Spinal cord (tissue), 10 donors: ENCODE results near the gene BCL3. TPM values are rescaled to one million over a fixed set of nuclear protein-coding genes. Genes with fewer than 3 reads are reported as not detected.

ENCODE experiments used
- DNase-seq, 6 donors: peaks; one replicate each; pipeline versions ENCODE4 v3.0.0 to v3.0.0-alpha.2; 2013 to 2015; ENCODE audit warnings: low spot score in 6 of 6, low read depth in 4 of 6
- H3K27ac ChIP-seq: one replicate; pipeline ENCODE4 v1.5.1; 2013; ENCODE audit warnings: low read depth, low read length, control low read depth
- H3K27me3 ChIP-seq: one replicate; pipeline ENCODE4 v1.6.1; 2013; ENCODE audit warnings: low read length; ENCODE audit not compliant: control insufficient read depth, insufficient read depth
- H3K36me3 ChIP-seq: one replicate; pipeline ENCODE4 v1.6.1; 2013; ENCODE audit warnings: low read length; ENCODE audit not compliant: control insufficient read depth, insufficient read depth
- H3K4me1 ChIP-seq: one replicate; pipeline ENCODE4 v1.6.1; 2013; ENCODE audit warnings: low read length; ENCODE audit not compliant: control insufficient read depth, insufficient read depth
- H3K4me3 ChIP-seq: one replicate; pipeline ENCODE4 v1.5.1; 2013; ENCODE audit warnings: low read depth, low read length, control low read depth
- H3K9me3 ChIP-seq: one replicate; pipeline ENCODE4 v1.6.1; 2013; ENCODE audit warnings: low read length; ENCODE audit not compliant: control insufficient read depth, insufficient read depth
- WGBS: methylation state at CpG from one replicate; pipeline ENCODE4 v1.1.5; 2013; ENCODE audit warnings: missing lambda C conversion rate; ENCODE audit not compliant: insufficient coverage; 5-methylcytosine and 5-hydroxymethylcytosine counted together
- polyA plus RNA-seq, 2 donors: library from polyadenylated mRNA; unstranded; fragments of 120-200 nt; gene quantifications; one replicate each; pipeline ENCODE4 v1.2.1, GENCODE V29; 2013; ENCODE audit not compliant: insufficient read length in 2 of 2
- total RNA-seq, 2 donors: library from RNA; depleted of rRNA in 1 of 2; stranded (reverse); fragments of 120-200 nt in 1 of 2; fragments of >200 nt in 1 of 2; gene quantifications; one replicate each; pipeline versions ENCODE4 v1.2.3 to v1.2.4, GENCODE V29; 2013 to 2014
- donor health status: healthy.

Gene BCL3
- total and polyA plus RNA-seq, 4 donors = 1.6 to 9.6 (median 4.8) TPM

DNA sequence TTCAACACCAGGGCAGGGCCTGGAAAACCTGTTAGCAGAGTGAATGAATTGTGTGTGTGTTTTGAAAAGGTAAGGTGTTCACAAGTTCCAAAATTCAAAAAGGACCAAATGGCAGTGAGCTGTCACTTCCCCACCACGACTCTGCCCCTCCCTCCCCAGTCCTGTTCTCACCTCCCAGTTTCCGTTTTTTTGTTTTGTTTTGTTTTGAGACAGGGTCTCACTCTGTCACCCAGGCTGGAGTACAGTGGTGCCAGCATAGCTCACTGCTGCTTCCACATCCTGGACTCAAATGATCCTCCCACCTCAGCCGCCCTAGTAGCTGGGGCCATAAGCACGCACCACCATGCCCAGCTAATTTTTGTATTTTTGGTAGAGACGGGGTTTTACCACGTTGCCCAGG is 20.3 kb upstream of the BCL3 start:
- Histone ChIP-seq H3K36me3 (no peaks in the 10 kb centered on the region), H3K27me3 (peaks cover 6% of the 10 kb centered on the region), H3K27ac (no peak overlapping the region), H3K4me3 (no peak overlapping the region), H3K9me3 (no peaks in the 10 kb centered on the region), H3K4me1 (no peaks in the 10 kb centered on the region)
- WGBS = 90% methylated on average over 2 of the region's 6 CpGs
- no peak for DNase-seq

DNA sequence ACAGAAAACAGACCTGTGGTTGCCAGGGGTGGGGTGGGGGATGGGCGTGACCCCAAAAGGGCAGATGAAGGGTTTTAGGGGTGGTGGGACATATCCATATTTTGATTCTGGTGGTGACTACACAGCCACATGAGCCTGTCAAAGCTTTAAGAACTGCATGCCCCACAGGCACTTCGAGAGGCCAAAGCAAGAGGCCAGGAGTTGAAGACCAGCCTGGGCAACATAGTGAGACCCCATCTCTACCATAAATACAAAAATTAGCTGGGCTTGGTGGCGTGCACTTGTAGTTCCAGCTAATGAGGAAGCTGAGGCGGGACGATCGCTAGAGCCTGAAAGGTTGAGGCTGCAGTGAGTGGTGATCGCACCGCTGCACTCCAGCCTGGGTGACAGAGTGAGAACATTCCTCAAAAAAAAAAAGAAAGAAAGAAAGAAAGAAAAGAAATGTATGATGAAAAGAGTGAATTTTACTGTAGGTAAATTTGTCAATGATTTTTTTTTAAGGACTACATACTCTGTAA is 18.9 kb upstream of the BCL3 start:
- WGBS = 89% methylated on average over 7 of the region's 8 CpGs
- H3K4me3 ChIP-seq = no peak overlapping the region
- H3K4me1 ChIP-seq = no peaks in the 10 kb centered on the region
- H3K36me3 ChIP-seq = no peaks in the 10 kb centered on the region
- peaks cover 6% of the 10 kb centered on the region for H3K27me3 ChIP-seq
- no peaks in the 10 kb centered on the region for H3K9me3 ChIP-seq
- DNase-seq = no peak
- no peak overlapping the region for H3K27ac ChIP-seq

DNA sequence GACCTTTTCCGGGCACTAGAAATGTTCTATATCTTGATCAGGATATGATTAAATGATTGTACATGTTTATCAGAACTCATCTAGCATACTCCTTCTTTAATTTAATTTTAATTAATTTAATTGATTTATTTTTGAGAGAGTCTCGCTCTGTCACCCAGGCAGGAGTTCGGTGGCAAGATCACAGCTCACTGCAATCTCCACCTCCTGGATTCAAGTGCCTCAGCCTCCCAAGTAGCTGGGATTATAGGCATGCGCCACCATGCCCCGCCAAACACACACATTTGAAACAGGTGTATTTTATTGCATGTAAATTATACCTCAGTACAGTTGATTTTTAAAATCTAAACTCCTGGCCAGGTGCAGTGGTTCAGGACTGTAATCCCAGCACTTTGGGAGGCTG is 17.4 kb upstream of the BCL3 start:
- WGBS = 80% methylated on average over 1 of the region's 5 CpGs
- Histone ChIP-seq H3K36me3 (no peaks in the 10 kb centered on the region), H3K4me1 (no peaks in the 10 kb centered on the region), H3K27ac (no peak overlapping the region), H3K27me3 (no peaks in the 10 kb centered on the region), H3K9me3 (no peaks in the 10 kb centered on the region), H3K4me3 (no peak overlapping the region)
- no peak for DNase-seq

DNA sequence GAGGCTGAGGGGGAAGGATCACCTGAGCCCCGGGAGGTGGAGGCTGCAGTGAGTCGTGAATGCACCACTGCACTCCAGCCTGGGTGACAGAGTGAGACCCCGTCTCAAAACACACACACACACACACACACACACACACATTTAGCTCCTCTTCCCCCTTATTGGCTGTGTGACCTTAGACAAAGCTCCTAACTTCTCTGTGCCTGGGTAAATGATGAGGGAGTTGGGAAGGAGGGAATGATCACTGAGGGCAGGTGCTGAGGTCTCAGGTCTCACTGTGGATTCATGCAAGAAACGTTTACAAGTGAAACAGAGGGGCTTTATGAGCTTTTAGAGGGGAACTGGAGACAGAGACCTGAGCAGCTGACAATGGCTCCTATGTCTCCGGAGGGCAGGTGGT is 16.9 kb upstream of the BCL3 start:
- WGBS = 67% methylated on average over 3 of the region's 5 CpGs
- Histone ChIP-seq H3K4me3 (no peak overlapping the region), H3K27ac (no peak overlapping the region), H3K27me3 (no peaks in the 10 kb centered on the region), H3K4me1 (no peaks in the 10 kb centered on the region), H3K9me3 (no peaks in the 10 kb centered on the region), H3K36me3 (no peaks in the 10 kb centered on the region)
- no peak for DNase-seq

DNA sequence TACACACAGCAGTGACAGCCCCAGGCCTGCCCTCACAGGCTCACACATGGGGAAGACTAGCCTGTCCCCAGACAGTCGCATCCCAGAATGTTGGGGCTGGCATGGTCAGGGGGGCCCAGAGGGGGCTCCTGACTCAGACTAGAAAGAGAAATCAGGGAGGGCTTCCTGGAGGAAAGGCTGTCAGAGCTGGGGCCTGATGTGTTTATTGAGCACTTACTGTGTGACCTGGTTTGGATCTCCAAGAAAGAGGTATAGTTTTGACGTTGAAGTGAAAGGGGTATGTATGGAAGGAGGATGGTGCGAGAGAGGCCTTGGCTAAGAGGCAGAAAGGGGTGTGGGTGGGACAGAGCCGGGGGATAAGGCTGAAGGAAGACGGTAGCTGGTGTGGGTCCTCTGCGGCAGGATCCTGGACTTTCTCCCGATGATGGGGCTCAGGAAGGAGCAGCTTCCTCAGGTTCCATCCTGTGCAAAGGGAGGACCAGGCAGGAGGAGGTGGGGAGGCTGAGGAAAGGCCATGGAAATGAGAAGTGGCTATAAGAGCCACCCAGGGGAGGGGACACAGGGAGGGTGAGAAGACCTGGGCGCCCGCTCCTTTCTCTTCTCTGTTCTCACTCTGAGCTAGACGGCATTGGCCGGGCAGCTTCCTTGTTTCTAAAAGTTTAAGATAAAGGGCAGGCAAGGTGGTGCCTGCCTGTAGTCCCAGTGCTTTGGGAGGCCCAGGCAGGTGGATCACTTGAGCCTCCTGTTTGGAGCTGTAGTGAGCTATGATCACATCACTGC is 16.1 kb upstream of the BCL3 start:
- no peak overlapping the region for H3K27ac ChIP-seq
- H3K36me3 ChIP-seq = no peaks in the 10 kb centered on the region
- H3K27me3 ChIP-seq = no peaks in the 10 kb centered on the region
- no peaks in the 10 kb centered on the region for H3K4me1 ChIP-seq
- H3K4me3 ChIP-seq = no peak overlapping the region
- 76% methylated on average over 9 of the region's 11 CpGs for WGBS
- DNase-seq = no peak
- H3K9me3 ChIP-seq = no peaks in the 10 kb centered on the region

DNA sequence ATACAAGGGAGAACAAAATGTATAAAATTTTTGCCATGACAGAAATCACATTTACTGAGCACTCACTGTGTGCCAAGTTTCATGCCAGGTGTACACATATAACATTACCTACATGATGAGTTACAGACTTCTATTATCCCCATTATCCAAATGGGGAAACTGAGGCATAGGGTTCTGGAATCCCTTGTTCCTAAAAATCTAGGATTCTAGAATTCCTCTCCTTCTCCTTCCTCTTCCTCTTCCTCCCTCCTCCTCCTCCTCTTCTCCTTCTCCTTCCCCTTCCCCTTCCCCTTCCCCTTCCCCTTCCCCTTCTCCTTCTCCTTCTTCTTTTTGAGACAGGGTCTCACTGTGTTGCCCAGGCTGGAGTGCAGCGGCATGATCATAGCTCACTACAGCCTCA is 14.2 kb upstream of the BCL3 start:
- H3K27ac ChIP-seq = no peak overlapping the region
- no peaks in the 10 kb centered on the region for H3K36me3 ChIP-seq
- no peaks in the 10 kb centered on the region for H3K4me1 ChIP-seq
- peaks cover 5% of the 10 kb centered on the region for H3K27me3 ChIP-seq
- no peak overlapping the region for H3K4me3 ChIP-seq
- no peak for DNase-seq
- no peaks in the 10 kb centered on the region for H3K9me3 ChIP-seq
- WGBS = 0% methylated on average over 1 of the region's 1 CpG

DNA sequence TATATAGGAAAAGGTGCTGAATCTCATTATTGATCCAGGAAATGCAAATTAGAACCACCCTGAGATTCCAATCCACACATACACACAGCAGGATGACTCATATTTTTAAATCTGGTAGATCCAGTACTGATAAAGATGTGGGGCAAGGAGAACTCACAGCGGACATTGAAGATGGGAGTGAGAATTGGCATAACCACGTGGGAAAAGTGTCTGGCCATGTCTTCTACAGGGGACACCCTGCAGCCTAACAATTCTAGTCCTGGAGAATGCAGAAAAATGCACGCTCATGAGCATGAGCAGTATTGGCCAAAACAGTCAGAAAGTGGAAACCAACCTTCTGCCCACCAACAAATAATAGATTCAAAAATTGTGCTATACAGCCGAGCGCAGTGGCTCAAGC is 13.5 kb upstream of the BCL3 start:
- DNase-seq = no peak
- Histone ChIP-seq H3K4me1 (no peaks in the 10 kb centered on the region), H3K36me3 (no peaks in the 10 kb centered on the region), H3K27me3 (peaks cover 5% of the 10 kb centered on the region), H3K9me3 (no peaks in the 10 kb centered on the region), H3K4me3 (no peak overlapping the region), H3K27ac (no peak overlapping the region)
- 79% methylated on average over 4 of the region's 5 CpGs for WGBS

DNA sequence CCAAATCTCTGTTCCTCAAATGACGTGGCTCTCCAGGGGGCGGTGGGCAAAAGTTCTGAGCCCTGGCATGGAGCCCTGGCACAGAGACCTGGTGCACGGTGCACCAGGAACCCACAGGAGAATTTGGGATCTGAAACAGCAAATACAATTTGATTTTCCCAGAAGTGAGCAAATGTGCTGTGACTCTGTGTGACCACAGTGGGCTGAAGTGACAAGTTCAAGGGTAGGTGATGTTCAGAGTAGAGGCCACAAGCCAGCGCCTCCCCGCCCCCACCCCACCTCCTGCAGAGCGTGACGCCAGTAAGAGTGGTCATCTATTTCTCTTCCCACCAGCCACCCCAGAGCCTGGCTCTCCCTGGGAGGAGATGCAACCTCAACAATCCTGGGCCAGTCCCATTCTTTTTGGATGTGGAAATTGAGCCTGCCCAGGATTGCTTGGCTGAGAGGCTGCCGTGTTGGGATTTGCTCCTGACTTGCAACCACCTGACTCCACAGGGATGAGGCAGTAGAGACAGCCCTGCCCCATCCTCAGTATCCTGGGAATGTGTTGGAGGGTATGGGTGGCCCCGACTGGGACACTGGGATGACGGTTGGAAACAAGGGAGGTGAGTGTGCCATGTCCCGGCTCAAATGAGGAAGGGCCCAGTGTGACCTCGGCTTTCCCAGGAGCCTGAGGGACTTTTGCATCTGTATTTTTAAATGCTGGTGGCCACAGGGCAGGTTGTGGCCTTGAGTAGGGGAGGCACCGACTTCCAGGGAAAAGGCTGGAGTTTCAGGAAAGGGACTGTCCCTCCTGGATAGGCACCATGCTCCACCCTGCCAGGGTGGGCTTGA is 11.1 kb upstream of the BCL3 start:
- H3K36me3 ChIP-seq = no peaks in the 10 kb centered on the region
- H3K4me1 ChIP-seq = peaks cover 7% of the 10 kb centered on the region
- H3K9me3 ChIP-seq = no peaks in the 10 kb centered on the region
- no peak overlapping the region for H3K27ac ChIP-seq
- H3K27me3 ChIP-seq = peaks cover 5% of the 10 kb centered on the region
- no peak overlapping the region for H3K4me3 ChIP-seq
- no peak for DNase-seq
- 54% methylated on average over 8 of the region's 13 CpGs for WGBS

DNA sequence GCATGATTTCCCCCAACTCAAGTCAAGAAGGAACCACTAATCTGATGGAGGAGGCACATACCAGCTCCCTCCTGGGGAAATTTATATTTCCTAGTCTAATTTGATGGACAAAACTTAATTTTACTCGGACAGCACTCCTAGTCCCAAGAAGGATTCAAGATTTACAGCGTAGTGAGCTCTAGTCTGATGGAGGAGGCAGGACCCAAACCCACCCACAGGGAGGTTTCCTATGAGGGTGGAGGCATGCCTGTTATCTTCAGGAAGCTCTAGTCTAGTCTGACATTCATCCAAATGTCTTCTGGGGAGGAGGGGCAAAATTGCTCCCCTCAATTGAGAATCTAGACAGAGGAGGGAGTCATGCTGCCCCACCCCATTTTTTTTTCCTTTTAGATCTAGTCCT is 10.4 kb upstream of the BCL3 start:
- Histone ChIP-seq H3K4me1 (peaks cover 11% of the 10 kb centered on the region), H3K36me3 (no peaks in the 10 kb centered on the region), H3K27me3 (peaks cover 5% of the 10 kb centered on the region), H3K4me3 (no peak overlapping the region), H3K9me3 (no peaks in the 10 kb centered on the region), H3K27ac (no peak overlapping the region)
- no peak for DNase-seq
- no CpG with 5 or more reads among the region's 2 CpGs for WGBS
